ENCODE data around the gene FBH1. TPM values are rescaled to one million over a fixed set of nuclear protein-coding genes. Genes with fewer than 3 reads are reported as not detected.

The FBH1 gene
- 37.7 and 59.6 TPM in 2 replicates for total RNA-seq (ENCODE audit: low replicate concordance)

DNA sequence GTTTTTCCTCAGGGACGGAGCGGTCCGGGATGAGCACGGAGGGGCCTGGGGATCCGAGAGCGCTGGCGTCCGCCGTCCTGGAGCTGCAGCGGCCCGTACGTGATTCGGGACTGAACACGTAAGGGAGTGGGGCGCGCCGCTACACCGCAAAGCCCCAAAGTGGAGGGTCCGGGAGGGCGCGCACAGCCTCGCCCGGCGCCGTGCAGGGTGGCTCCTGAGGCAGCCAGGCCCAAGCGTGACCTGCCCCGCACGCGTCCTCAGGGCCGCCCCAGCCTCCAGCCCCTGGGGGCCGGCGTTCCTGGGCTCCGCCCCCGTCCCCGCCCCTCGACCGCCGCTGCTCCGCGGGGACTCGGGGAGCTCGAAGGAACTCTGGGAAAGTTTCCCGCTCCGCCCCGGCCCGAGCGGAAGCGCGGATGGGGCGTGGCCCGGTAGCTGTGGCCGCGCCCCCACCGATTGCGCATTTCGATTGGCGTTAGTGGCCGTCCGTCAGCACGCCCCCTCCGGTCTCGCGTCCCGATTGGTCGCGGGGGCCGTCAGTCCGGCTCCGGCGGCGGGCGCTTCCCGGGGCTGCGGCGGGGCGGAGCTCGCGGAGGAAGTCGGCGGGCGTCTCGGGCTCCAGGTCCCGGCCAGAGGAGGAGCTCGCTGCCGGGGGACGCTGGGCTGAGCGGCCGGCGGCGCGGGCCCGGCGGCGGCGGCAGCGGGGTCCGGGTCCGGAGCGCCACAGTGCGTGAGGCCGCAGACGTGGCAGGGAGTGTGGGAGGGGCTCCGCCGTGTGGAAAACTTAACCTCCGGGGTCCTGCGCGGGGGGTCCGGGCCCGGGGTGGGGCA, at the start of gene FBH1, which contains the start of gene ANKRD16:
FBH1 (plus strand) TSS at position 620 of the 828 bp plus-strand sequence; CDS start at position 723, 103 bp downstream.
ANKRD16 (minus strand) TSS at position 270 of the 828 bp plus-strand sequence. CDS start 539 bp downstream, outside the sequence.
- Histone ChIP-seq H3K4me3 (peak within 1 kb of the TSS; percentile 80), H3F3A (ENCODE audit: low read depth) (peaks cover 11% of the 10 kb centered on the region), H3K27ac (peak within 1 kb of the TSS; percentile 67), H2AFZ (replicated peaks) (peak within 1 kb of the TSS; percentile 77), H3K36me3 (peaks cover 15% of the 10 kb centered on the region), H3K9ac (peak within 1 kb of the TSS; percentile 67), H3K79me2 (ENCODE audit: low read depth) (peaks cover 67% of the 10 kb centered on the region), H3K9me3 (ENCODE audit: low read depth) (no peaks in the 10 kb centered on the region), H3K4me1 (peaks cover 17% of the 10 kb centered on the region), H4K20me1 (ENCODE audit: low read depth) (peaks cover 66% of the 10 kb centered on the region), H3K27me3 (no peaks in the 10 kb centered on the region), H3K4me2 (peak within 1 kb of the TSS; percentile 89)
- peak within 1 kb of the TSS; percentile 92 for H3K27ac Mint-ChIP-seq
- H3K9me3 Mint-ChIP-seq: no peaks in the 10 kb centered on the region
- TF ChIP-seq EZH2phosphoT487 (IDR thresholded peaks at IDR 0.05) (no peak), EZH2 (IDR thresholded peaks at IDR 0.05) (no peak)
- TF ChIP-seq, protein P1, sequence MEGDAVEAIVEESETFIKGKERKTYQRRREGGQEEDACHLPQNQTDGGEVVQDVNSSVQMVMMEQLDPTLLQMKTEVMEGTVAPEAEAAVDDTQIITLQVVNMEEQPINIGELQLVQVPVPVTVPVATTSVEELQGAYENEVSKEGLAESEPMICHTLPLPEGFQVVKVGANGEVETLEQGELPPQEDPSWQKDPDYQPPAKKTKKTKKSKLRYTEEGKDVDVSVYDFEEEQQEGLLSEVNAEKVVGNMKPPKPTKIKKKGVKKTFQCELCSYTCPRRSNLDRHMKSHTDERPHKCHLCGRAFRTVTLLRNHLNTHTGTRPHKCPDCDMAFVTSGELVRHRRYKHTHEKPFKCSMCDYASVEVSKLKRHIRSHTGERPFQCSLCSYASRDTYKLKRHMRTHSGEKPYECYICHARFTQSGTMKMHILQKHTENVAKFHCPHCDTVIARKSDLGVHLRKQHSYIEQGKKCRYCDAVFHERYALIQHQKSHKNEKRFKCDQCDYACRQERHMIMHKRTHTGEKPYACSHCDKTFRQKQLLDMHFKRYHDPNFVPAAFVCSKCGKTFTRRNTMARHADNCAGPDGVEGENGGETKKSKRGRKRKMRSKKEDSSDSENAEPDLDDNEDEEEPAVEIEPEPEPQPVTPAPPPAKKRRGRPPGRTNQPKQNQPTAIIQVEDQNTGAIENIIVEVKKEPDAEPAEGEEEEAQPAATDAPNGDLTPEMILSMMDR (IDR thresholded peaks at IDR 0.05): no peak
- H3K4me1 Mint-ChIP-seq: peaks cover 31% of the 10 kb centered on the region
- DNase-seq (ENCODE audit: low spot score): peak; percentile 99
- H3K36me3 Mint-ChIP-seq: peaks cover 24% of the 10 kb centered on the region
- no peaks in the 10 kb centered on the region for H3K27me3 Mint-ChIP-seq (ENCODE audit: insufficient read depth, low read depth)
- H3K4me3 Mint-ChIP-seq: peak within 1 kb of the TSS; percentile 98

DNA sequence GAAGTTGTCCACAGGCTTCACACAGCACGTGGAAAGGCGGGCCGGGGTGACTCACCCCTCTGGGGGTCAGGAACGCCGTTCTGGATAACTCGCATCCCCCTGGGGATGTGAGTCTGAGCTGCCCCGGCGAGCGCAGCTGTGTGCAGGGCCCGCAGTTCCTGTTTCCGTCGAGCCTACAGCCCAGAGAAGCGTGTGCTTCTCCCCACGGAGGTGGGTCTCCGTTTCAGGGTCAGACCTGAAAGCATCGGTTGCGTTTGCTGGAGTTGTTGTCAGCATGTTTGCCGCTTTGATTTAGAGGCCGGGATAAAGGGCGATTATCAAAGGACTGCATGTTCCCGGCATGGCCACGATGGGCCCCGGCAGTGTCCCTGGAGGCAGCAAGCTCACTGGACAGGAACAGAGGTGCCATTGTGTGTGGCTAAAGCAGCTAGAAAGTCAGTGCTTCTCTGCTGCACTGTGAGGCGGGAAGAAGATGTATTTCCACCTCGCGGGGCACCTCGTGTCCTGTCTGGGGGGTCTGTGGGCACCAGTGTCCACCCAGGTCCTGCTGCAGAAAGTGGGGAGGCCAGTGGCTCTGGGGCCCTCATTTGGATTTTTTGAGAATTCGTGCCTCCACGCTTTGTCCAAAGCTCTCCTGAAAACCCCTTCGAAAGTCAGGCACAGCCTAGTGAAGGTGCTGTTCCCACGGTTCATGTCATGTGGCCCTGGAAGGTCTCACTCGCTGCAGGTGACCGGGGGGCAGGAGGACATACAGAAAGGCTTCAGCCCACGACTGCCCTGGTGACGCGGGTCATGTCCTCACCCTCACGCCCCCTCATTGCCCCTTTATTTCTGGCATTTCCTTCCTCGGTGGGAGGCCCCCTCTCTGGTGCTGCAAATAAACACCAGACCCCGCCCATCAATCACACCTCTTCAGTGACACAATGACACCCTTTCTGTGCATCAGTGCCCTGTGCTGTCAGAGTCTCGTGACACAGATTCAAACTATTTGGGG, 49.4 kb upstream of the FBH1 start:
- H3K4me1 ChIP-seq: peaks cover 12% of the 10 kb centered on the region
- peak overlapping the region; percentile 90 for H2AFZ ChIP-seq (replicated peaks)
- H3K79me2 ChIP-seq (ENCODE audit: low read depth): no peaks in the 10 kb centered on the region
- no peak overlapping the region for H3K9ac ChIP-seq
- no peak overlapping the region for H3K4me2 ChIP-seq
- H3K36me3 Mint-ChIP-seq: no peaks in the 10 kb centered on the region
- peaks cover 13% of the 10 kb centered on the region for H3K4me1 Mint-ChIP-seq
- peak overlapping the region; percentile 42 for H3K27ac Mint-ChIP-seq
- peak; percentile 16 for DNase-seq (ENCODE audit: low spot score)
- H3K27me3 Mint-ChIP-seq (ENCODE audit: insufficient read depth, low read depth): peaks cover 2% of the 10 kb centered on the region
- H3K27me3 ChIP-seq: no peaks in the 10 kb centered on the region
- no peaks in the 10 kb centered on the region for H4K20me1 ChIP-seq (ENCODE audit: low read depth)
- H3F3A ChIP-seq (ENCODE audit: low read depth): no peaks in the 10 kb centered on the region
- no peaks in the 10 kb centered on the region for H3K9me3 ChIP-seq (ENCODE audit: low read depth)
- H3K4me3 Mint-ChIP-seq: no peak overlapping the region
- no peak overlapping the region for H3K4me3 ChIP-seq
- H3K36me3 ChIP-seq: no peaks in the 10 kb centered on the region
- no peaks in the 10 kb centered on the region for H3K9me3 Mint-ChIP-seq
- H3K27ac ChIP-seq: no peak overlapping the region
- TF ChIP-seq EZH2 (IDR thresholded peaks at IDR 0.05): no peak
- TF ChIP-seq EZH2phosphoT487 (IDR thresholded peaks at IDR 0.05): no peak
- TF ChIP-seq, protein P1 (IDR thresholded peaks at IDR 0.05): no peak

DNA sequence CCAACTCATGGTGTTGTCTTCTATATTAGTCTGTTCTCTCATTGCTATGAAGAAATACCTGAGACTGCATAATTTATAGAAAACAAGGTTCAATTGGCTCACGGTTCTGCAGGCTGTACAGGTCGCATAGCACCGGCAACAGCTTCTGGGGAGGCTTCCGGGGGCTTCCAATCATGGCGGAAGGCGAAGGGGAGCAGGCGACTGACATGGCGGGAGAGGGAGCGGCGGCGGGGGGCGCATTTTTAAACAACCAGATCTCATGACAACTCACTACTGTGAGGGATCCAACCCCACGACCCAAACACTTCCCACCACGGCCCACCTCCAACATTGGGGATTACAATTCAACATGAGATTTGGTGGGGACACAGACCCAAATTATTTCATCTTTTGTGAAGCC, 48.1 kb upstream of the FBH1 start:
- Mint-ChIP-seq H3K9me3 (no peaks in the 10 kb centered on the region), H3K27ac (no peak overlapping the region), H3K4me1 (peaks cover 13% of the 10 kb centered on the region), H3K27me3 (ENCODE audit: insufficient read depth, low read depth) (peaks cover 4% of the 10 kb centered on the region), H3K36me3 (no peaks in the 10 kb centered on the region), H3K4me3 (no peak overlapping the region)
- TF ChIP-seq EZH2 (IDR thresholded peaks at IDR 0.05) (no peak), EZH2phosphoT487 (IDR thresholded peaks at IDR 0.05) (no peak)
- TF ChIP-seq, protein P1 (IDR thresholded peaks at IDR 0.05): no peak
- Histone ChIP-seq H3K27ac (no peak overlapping the region), H4K20me1 (ENCODE audit: low read depth) (no peaks in the 10 kb centered on the region), H3K27me3 (no peaks in the 10 kb centered on the region), H3K9ac (no peak overlapping the region), H3K36me3 (no peaks in the 10 kb centered on the region), H3K9me3 (ENCODE audit: low read depth) (no peaks in the 10 kb centered on the region), H3K79me2 (ENCODE audit: low read depth) (no peaks in the 10 kb centered on the region), H3K4me2 (no peak overlapping the region), H3K4me3 (no peak overlapping the region), H3K4me1 (peaks cover 12% of the 10 kb centered on the region), H2AFZ (replicated peaks) (no peak overlapping the region), H3F3A (ENCODE audit: low read depth) (no peaks in the 10 kb centered on the region)
- DNase-seq (ENCODE audit: low spot score): no peak

Measured in neural progenitor cell (in vitro differentiated cells).